Natural killer cell treated with Interleukin-12 subunit alpha and Interleukin-12 subunit beta and Interleukin-15 and Interleukin-18, amount 100 ng/mL, for 72 hours (primary cell): ENCODE data around the gene MARK2. TPM values are rescaled to one million over a fixed set of nuclear protein-coding genes. Genes with fewer than 3 reads are reported as not detected.

Experiments used
- total RNA-seq, 2 donors: library from RNA; stranded (reverse); gene quantifications; one replicate each; pipeline ENCODE4 v1.2.3, GENCODE V29; 2022

The MARK2 gene
- total RNA-seq, 2 donors from 2014 or later = 54.9 to 68.5 TPM

Other genes starting within 250 kb of the MARK2 start
- gene PLAAT3, start 224.7 kb upstream of the MARK2 start, total RNA-seq = 10 to 100 TPM; 16.8 to 60.0 TPM
- gene ATL3, start 167.7 kb upstream of the MARK2 start, total RNA-seq = 10 to 100 TPM; 12.5 to 40.6 TPM
- 10 to 100 TPM; 52.3 to 55.3 TPM for gene RTN3, start 157.6 kb upstream of the MARK2 start, total RNA-seq
- 1 to 10 TPM; 5.0 to 7.6 TPM for gene ZFTA, start 70.3 kb upstream of the MARK2 start, total RNA-seq
- 10 to 100 TPM; 34.3 to 65.1 TPM for gene SPINDOC, start 25.7 kb upstream of the MARK2 start, total RNA-seq
- not detected for gene RCOR2, start 78.1 kb downstream of the MARK2 start, total RNA-seq
- 10 to 100 TPM; 29.4 to 43.8 TPM for gene NAA40, start 99.9 kb downstream of the MARK2 start, total RNA-seq
- gene COX8A, start 135.5 kb downstream of the MARK2 start, total RNA-seq = 100 to 1,000 TPM; 383 to 427 TPM
- 10 to 100 TPM; 87.8 to 96.6 TPM for gene OTUB1, start 147.3 kb downstream of the MARK2 start, total RNA-seq
- gene FLRT1, start 196.8 kb downstream of the MARK2 start, total RNA-seq = not detected